ENCODE results near the gene TPP2. TPM values are rescaled to one million over a fixed set of nuclear protein-coding genes. Genes with fewer than 3 reads are reported as not detected.

Gene TPP2
- 10 to 100 TPM; 41.7 to 49.9 TPM for total RNA-seq

GRCh38 chr13:102596147-102597028 is at the start of gene TPP2:
TPP2 (plus strand) TSS chr13:102596986; CDS start chr13:102597039, 53 bp downstream.
- H3K4me1 ChIP-seq (ENCODE audit: control insufficient read depth in 1 of 2, low read depth in 2 of 2) = peaks cover 23 to 40% of the 10 kb centered on the region in 2 donors
- no peaks in the 10 kb centered on the region for H3K36me3 ChIP-seq
- DNase-seq (ENCODE audit: low spot score) (peak; percentile 96), ATAC-seq (ENCODE audit: insufficient number of reproducible peaks, low FRiP score, low read depth) (peak; percentile 96)
- TF ChIP-seq, protein P1, sequence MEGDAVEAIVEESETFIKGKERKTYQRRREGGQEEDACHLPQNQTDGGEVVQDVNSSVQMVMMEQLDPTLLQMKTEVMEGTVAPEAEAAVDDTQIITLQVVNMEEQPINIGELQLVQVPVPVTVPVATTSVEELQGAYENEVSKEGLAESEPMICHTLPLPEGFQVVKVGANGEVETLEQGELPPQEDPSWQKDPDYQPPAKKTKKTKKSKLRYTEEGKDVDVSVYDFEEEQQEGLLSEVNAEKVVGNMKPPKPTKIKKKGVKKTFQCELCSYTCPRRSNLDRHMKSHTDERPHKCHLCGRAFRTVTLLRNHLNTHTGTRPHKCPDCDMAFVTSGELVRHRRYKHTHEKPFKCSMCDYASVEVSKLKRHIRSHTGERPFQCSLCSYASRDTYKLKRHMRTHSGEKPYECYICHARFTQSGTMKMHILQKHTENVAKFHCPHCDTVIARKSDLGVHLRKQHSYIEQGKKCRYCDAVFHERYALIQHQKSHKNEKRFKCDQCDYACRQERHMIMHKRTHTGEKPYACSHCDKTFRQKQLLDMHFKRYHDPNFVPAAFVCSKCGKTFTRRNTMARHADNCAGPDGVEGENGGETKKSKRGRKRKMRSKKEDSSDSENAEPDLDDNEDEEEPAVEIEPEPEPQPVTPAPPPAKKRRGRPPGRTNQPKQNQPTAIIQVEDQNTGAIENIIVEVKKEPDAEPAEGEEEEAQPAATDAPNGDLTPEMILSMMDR (IDR thresholded peaks at IDR 0.05) = no peak
- H3K27me3 ChIP-seq (replicated peaks; ENCODE audit: insufficient read depth) = no peaks in the 10 kb centered on the region
- H3K27ac ChIP-seq = peak within 1 kb of the TSS; percentile 99
- peak within 1 kb of the TSS; percentile 98 for H3K4me3 ChIP-seq
- no peaks in the 10 kb centered on the region for H3K9me3 ChIP-seq

DNA sequence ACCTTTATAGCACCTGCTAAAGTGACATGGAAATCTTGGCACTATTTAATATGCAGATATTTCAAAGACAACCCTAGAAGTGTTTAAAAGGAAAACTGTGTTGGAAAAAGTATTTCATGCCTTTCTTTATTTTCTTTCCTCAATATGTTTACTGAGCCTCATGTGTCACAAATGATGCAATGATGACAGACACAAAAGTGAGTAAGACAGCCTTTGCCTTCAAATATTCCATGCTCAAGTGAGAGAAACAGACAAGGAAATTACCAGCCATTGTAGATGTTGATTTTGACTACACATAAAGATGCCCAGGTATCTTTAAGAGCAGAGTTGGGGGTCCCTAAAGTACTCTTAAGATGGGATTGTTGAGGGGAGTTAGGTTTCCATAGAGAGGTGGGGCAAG is 48.0 kb upstream of the TPP2 start:
- ATAC-seq (ENCODE audit: insufficient number of reproducible peaks, low FRiP score, low read depth) (no peak), DNase-seq (ENCODE audit: low spot score) (no peak)
- Histone ChIP-seq H3K27me3 (replicated peaks; ENCODE audit: insufficient read depth) (no peaks in the 10 kb centered on the region), H3K4me1 (ENCODE audit: control insufficient read depth in 1 of 2, low read depth in 2 of 2) (no peaks in the 10 kb centered on the region), H3K27ac (no peak overlapping the region), H3K4me3 (no peak overlapping the region), H3K9me3 (no peaks in the 10 kb centered on the region), H3K36me3 (no peaks in the 10 kb centered on the region)
- TF ChIP-seq, protein P1 (IDR thresholded peaks at IDR 0.05) = no peak

DNA sequence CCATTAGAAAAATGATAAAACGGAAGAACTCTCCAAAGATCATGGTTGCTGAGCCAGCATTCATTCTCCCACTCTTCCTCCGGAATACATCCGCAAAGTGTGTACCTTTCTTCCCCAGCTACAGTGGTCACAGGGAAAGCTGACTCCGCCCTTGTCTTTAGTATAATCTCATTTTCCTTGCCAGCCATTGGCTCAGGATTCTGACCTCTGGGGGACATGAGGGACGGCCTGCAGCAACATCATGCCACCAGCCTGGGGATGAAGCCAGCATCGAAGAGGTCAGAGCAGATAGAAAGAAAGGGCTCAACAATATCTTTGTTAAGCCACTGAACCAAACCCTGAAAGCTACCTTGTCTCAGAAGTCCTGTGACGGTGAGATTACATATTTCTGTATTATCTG is 46.3 kb upstream of the TPP2 start:
- no peak for DNase-seq (ENCODE audit: low spot score)
- no peaks in the 10 kb centered on the region for H3K4me1 ChIP-seq (ENCODE audit: control insufficient read depth in 1 of 2, low read depth in 2 of 2)
- no peak for ATAC-seq (ENCODE audit: insufficient number of reproducible peaks, low FRiP score, low read depth)
- TF ChIP-seq, protein P1 (IDR thresholded peaks at IDR 0.05) = no peak
- no peaks in the 10 kb centered on the region for H3K36me3 ChIP-seq
- no peaks in the 10 kb centered on the region for H3K9me3 ChIP-seq
- no peak overlapping the region for H3K27ac ChIP-seq
- no peak overlapping the region for H3K4me3 ChIP-seq
- H3K27me3 ChIP-seq (replicated peaks; ENCODE audit: insufficient read depth) = no peaks in the 10 kb centered on the region

DNA sequence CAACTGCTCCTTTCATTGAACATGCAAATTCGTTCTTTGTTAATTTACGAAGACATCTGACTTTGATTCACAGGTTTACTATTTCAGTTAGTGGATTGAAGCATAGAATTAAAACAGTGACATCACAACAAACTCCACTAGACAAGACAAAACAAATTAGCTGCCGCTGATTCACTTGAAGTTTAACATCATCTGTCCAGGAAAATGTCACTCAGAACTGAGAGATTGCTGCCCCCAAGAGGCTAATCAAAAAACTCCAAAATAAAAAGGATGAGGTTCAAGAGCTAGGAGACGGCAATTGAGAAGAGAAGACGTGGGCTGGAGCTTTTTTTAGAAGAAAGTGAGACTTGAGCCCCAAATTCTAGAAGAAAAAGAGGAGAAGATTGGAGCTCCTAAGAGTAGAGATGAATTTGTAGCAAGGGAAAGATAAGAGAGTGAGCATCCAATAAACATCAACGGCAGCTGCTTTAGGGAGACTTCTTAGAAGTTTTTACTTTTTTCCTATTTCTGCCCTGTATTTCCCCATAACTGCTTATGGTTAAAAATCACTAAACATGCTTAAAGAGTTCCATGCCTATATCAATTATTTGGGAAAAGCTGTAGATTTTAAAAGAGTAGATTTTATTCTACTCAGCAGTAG is 40.8 kb upstream of the TPP2 start:
- Histone ChIP-seq H3K27ac (no peak overlapping the region), H3K4me1 (ENCODE audit: control insufficient read depth in 1 of 2, low read depth in 2 of 2) (no peaks in the 10 kb centered on the region), H3K36me3 (no peaks in the 10 kb centered on the region), H3K27me3 (replicated peaks; ENCODE audit: insufficient read depth) (no peaks in the 10 kb centered on the region), H3K9me3 (no peaks in the 10 kb centered on the region), H3K4me3 (no peak overlapping the region)
- ATAC-seq (ENCODE audit: insufficient number of reproducible peaks, low FRiP score, low read depth) = no peak
- TF ChIP-seq, protein P1 (IDR thresholded peaks at IDR 0.05) = peak; percentile 30
- no peak for DNase-seq (ENCODE audit: low spot score)

- H3K4me3 ChIP-seq = no peak overlapping the region
- H3K27ac ChIP-seq = no peak overlapping the region
- ATAC-seq (ENCODE audit: insufficient number of reproducible peaks, low FRiP score, low read depth) = no peak
Observed at GRCh38 chr13:102556806-102557205, 40.0 kb upstream of the TPP2 start.

More at GRCh38 chr13:102556806-102557205, 40.0 kb upstream of the TPP2 start:
- no peak for DNase-seq (ENCODE audit: low spot score)
- no peaks in the 10 kb centered on the region for H3K9me3 ChIP-seq
- H3K27me3 ChIP-seq (replicated peaks; ENCODE audit: insufficient read depth) = no peaks in the 10 kb centered on the region
- no peaks in the 10 kb centered on the region for H3K4me1 ChIP-seq (ENCODE audit: control insufficient read depth in 1 of 2, low read depth in 2 of 2)
- TF ChIP-seq, protein P1 (IDR thresholded peaks at IDR 0.05) = no peak
- no peaks in the 10 kb centered on the region for H3K36me3 ChIP-seq

Data from thoracic aorta (tissue), 2 donors.